HG03175 (cell line): ENCODE results near the gene LRRC55.

ENCODE experiments used
- ATAC-seq: cut with Tn5 transposase; IDR thresholded peaks from one replicate; pipeline ENCODE4 v1.9.1; 2021; ENCODE audit warnings: mild to moderate bottlenecking, moderate library complexity; ENCODE audit not compliant: unreplicated experiment

The LRRC55 gene, protein sequence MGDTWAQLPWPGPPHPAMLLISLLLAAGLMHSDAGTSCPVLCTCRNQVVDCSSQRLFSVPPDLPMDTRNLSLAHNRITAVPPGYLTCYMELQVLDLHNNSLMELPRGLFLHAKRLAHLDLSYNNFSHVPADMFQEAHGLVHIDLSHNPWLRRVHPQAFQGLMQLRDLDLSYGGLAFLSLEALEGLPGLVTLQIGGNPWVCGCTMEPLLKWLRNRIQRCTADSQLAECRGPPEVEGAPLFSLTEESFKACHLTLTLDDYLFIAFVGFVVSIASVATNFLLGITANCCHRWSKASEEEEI

DNA sequence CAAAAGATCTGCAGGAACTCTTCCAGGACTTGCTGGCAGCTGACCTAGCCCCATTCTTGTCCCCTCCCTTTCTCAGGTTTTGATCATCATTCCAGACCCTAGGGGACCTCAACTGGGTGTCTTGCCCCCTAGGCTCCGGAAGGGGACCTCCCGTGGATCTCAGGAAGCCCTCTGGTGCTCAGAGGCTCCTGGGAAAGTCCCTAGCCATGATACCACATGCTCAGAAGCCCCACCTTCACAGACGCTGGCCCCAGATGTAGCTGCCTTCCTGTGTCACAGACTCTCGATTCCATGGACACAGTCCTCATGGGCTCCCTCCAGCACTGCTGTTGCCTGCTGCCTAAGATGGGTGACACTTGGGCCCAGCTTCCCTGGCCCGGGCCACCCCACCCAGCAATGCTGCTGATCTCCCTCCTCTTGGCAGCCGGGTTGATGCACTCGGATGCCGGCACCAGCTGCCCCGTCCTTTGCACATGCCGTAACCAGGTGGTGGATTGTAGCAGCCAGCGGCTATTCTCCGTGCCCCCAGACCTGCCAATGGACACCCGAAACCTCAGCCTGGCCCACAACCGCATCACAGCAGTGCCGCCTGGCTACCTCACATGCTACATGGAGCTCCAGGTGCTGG lies at the start of gene LRRC55:
TSS of gene LRRC55 (plus strand) at position 276 of the 628 bp plus-strand sequence. CDS start at position 346, 70 bp downstream.
- ATAC-seq: no peak

DNA sequence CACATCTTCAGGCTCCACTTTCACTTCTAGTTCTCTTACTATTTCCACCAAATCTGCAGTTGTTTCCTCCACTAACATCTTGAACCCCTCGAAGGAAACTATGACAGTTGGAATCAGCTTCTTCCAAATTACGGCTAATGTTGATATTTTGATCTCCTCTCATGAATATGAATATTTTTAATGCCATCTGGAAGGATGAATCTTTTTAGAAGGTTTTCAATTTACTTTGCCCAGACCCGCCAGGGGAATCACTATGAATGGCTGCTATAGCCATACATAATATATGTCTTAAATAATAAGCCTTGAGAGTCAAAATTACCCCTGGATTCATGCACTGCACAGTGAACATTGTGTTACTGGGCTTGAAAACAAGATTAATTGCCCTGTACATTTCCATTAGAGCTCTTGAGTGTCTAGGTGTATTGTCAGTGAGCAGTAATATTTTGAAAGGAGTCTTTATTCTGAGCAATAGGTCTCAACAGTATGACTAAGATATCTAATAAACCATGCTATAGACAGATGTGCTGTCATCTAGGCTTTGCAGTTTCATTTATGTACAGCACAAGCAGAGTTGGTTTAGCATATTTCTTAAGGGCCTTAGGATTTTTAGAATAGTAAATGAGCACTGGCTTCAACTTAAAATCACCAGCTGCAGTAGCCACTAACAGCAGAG lies 48.3 kb upstream of the LRRC55 start:
- ATAC-seq: no peak

DNA sequence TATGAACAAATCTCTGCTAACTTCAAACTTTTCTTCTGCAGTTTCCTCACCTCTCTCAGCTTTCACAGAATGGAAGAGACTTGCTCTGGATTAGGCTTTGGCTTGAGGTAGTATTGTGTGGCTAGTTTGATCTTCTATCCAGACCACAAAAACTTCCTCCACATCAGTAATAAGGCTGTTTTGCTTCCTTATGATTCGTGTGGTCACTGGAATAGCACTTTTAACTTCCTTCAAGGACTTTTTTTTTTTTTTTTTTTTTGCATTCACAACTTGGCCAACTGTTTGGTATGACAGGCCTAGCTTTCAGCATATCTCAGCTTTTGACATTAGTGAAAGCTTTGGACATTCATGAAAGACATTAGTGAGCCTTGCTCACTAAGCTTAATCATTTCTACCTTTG lies 47.5 kb upstream of the LRRC55 start:
- no peak for ATAC-seq

DNA sequence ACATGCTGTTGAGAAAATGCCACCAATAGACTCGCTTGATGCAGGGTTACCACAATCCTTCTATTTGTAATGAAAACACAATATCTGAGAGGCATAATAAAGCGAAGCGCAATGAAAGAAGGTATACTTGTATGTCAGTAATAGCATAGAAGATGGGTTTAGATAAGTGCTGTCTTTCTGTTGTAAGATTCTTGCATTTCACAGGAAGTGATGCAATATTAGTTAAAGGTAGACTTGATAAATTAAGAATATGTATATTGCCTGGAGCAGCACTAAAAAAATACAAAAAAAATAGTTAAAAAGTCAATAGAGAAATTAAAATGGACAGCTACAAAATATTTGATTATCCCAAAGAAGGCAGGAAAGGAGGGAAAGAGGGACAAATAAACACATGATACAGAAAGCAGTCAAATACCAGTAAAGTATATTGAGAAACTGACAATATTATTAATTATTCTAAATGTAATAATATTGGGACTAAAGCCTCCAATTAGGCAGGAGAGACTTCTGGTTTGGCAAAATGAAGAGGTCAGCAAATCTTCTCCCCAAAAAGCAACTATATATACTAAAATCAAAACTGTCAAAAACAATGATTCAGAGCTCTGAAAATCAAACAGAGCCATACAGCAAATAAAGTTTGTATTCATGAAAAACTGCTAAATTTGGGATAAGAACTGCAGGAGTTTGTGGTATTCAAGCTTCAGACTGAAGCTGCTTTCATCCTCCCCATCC lies 46.6 kb upstream of the LRRC55 start:
- ATAC-seq: no peak

DNA sequence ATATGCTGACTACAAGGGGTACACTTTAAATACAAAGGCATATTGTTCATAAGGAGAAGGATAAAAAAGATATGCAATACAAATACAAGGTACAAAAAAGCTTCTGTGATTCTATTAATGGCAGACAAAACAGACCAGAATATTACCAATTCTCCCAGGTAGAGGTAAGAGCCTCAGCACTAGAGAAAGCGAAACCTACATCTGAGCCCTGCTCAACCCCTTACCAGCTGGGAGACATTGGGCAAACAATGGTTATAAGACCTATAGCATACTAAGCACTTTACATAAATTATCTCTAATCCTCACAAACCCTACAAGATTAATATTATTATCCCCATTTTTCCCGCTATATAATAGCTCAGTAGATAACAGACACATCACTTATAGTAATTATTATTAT lies 41.2 kb upstream of the LRRC55 start:
- ATAC-seq: no peak

DNA sequence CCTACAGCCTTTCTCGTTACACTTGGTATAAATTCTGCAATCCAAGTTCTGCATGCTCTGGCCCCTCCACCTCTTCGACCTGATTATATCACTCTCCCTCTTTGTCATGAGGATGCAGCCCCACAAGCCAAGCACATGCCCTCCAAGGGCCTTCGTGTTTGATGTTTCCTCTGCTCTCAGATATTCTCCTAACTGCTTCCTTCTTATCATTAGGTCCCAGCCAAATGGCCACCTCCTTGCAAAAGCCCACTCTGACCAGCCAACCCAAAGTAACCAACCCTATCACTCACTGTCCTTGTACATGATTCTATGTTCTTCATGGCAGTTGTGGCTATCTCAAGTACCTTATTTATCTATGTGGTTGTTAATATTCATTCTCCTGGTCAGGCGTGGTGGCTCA lies 38.3 kb upstream of the LRRC55 start:
- ATAC-seq: no peak

DNA sequence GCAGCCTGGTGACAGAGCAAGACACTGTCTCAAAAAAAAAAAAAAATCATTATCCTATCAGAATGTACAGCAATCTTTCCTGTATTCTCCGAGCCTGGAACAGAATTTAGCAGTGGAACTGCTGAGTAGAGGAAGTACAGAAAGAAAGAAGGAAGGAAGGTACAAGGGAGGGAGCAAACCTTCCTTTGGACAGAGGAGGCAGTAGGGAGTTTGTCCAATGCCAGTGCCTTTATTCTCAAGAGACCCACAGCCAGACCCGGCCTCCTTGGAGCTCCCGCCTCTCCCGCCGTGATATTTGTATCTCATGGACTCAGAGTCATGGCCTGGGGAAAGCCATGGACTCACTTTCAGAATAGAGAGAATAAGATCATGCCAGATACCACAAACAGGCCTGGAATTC lies 37.7 kb upstream of the LRRC55 start:
- no peak for ATAC-seq

DNA sequence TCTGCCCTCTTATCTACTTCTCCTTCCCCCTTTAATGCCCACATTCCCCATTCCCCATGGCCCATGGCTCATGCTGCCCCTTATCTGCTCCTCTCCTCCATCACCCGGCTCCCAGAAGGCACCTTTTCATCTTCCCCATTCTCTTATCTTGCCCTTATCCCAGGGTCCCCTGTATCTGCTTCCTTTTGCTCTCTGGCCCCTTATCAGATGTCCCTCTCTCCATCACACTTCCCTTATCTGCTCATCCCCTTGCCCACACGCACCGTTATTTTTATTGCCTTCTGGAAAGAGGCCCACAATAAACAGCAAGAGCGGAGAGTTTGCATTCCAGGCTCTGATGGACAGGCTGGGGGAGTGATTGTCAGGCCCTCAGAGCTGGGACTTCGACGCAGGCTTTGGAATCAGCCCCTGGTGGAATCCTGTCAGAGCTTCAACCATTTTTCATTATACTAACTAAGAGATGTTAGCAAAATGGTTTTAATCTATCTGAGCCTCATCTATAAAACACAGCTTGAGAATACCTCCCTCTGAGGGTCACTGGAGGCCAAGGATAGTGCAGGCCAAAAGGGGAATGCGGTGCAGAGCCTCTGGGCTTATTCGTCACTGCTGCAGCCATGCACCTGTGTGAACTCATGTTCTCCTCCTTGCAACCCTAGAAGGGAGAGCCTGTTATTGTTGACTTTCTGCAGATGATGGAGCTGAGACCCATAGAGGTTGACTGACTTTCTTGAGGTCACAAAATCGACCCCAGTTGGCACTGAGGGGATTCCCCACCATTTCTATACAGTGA lies 37.0 kb upstream of the LRRC55 start:
- ATAC-seq: no peak

DNA sequence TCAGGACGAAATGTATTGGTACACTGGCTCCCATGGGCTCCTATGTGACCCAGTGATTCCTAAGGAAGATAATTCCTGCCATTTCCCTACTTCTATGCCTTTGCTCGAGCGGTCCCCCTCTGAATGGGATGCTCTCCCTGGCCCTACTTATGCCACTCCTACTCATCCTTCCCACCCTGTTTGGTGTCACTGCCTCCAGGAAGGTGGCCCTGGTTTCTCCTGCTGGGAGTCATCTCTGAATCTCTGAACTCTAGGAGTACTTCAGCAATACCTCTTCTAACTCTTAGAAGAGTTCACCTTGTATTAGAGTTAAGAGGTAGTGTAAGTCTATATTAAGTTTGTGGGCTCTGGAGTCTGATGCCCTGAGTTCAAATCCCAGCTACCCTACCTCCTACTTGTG lies 35.5 kb upstream of the LRRC55 start:
- ATAC-seq: no peak

DNA sequence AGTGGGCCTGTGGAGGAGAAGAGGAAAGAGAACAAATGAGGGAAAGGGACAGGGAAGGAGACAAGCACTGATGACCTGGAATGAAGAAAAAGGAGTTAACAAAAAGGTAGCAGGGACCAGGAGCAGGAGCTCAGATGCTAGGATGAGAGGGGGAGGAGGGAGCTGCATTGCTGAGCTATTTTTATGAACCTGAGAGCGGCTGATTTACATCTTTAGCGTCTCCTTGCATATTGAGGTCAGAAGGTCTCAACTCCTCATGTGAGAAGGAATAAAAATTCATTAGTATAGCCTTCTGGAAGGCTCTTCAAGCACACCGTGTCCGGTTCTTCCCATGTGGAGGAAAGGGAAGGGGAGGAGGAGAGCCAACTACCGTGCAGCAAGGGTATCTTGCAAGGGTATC lies 33.1 kb upstream of the LRRC55 start:
- no peak for ATAC-seq

DNA sequence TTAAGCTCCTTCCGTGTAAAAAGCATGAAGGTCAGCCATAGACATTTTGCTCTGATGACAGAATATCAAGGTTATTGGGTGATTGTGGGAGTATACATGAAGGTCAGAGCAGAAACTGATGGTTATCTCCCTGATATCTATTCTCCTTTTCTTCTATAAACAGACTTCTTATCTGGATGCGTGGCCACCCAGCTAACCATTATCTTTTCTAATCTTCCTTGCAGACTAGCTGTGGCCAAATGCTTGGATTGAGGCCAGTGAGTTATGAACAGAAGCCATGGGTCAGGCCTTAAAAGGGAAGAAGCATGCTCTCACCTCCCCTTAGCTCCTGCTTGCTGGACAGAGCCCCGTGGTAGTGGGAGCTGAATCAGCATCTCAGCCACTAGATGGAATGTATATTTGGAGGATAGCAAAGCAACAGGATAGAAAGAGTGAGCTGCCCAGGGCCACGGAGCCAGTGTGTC lies 31.3 kb upstream of the LRRC55 start:
- ATAC-seq: no peak

DNA sequence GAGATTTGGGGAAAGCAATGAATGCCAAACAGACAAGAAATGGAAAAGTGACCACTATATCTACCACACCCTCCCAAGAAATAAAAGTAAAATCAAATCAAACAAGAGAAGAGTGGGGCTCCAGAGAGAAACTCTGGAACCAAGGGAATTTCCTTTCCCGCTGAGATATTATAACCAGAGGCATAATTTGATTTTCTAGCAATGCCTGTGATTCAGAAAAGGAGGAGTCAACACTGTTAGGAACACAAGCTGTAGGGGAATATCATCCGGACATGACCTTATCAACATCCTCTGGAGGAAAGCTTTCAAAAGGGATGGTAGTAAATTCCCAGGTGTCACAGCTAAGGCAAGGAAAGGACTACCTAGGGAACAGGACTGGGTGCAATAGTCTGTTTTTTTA lies 29.6 kb upstream of the LRRC55 start:
- no peak for ATAC-seq

DNA sequence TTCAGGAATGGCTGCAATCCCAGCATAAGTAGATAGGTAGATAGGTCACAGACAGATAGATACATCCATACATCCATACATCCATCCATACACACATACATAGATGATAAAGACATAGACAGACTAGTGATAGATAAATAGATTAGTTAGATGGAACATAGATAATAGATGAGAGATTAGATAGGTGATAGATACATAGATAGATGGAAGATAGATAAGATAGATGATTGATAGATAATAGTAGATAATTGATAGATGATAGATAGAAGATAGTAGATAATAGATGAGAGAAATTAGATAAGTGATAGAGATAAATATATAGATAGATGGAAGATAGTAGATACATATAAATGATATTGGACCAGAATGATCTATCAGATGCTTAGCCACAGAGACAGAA lies 28.3 kb upstream of the LRRC55 start:
- no peak for ATAC-seq

DNA sequence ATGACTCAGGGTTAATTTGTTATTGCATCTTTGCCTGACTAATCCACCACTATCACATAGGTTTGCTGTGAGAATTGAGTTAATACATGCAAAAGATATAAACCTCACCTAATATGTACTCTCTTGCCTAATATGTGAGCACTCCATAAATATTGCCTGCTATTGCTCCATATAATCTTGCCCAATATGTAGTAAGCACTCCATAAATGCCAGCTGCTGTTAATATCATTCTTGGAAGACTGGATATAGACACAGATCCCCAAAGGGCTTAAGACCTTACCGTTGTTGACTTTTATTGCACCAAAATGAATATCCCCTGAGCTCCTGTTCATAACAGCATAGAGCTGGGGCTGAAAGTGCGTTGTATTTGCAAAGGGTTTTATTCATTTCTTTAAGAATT lies 27.0 kb upstream of the LRRC55 start:
- no peak for ATAC-seq

DNA sequence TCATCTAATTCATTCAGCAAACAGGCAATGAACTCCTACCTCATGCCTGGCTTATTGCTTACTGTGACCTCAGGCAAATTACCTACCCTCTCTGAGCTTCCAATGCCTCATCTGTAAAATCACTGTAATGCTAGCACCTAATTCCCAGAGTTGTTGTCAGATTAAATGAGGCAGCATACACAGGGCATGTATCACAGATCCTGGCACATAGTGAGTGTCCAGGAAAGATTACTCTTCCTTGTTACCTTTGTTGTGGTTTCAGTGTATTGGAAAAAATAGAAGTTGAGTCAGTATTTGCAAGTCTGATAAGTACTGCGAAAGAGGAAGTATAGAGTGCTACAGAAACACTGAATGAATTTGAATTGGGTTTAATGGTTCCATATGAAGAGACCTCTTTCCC lies 26.4 kb upstream of the LRRC55 start:
- ATAC-seq: no peak

DNA sequence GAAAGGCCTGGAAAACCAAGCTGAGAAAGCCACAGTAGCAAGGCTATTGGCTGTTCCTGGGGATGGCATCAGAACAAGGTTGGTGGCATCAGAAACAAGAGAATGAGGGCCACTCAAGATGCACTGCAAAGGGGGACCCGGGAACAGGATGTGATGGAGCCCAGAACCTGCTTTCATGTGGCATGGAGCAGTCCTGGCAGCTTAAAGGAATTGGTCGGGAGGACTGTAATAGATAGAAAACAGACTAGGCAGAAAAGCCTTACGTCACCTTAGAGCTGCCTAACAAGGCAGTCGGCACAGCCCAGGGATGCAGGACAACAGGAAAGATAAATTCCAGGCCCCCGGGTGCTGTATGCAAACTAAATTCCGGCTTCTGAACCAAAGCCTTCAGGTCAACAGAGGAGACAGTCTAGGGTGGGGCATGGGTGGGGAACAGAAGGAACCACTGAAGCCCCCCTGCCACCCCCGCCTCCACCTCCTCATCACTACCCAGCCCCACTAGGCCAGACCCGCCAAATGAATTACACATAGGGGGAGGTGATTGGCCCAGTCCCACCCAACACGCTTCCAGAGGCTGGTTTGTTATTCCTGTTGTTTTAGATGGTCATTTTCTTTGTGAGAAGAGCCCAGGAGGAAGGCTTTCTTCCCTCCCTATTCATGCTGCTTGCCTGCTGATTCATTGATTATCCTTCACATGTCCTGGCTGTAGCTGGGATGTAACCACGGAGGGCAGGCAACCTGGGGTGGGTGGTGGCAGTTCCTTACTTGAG lies 25.7 kb upstream of the LRRC55 start:
- ATAC-seq: no peak

DNA sequence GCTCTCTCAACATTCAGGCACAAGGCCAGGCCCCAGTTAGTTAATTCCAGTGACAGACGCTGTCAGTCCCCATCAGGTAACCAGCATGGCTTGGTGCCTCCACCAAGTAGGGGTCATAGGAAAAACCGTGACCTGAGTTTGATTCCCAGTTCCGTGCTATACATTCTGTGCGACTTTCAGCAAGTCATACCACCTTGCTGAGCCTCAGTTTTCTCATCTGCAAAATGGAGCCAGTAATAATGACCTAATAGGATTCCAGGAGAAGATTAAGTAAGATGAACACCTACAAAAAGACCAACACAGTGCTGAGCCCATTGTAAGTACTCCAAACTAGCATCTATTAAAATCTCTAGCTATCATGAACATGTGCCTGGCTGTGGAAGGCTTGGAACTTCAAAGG lies 24.8 kb upstream of the LRRC55 start:
- ATAC-seq: no peak

DNA sequence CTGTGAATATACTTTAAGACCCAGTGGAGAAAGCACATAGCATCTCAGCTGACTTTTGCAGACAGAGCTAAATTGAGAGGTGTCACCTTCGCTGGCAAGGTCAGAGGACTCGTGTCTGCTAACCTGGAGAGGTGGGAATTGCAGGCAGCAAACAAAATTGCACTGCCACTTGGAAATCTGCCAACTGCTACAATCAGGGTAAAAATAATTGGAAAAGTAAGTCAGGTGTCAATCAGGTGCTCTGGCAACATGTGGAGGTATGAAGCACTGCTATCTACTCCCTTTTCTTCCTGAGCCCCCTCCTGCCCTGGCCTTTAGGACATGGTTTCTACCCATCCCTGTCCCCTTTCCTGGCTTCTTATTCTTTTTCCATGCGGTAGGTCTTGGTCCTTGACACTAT lies 24.1 kb upstream of the LRRC55 start:
- ATAC-seq: no peak

DNA sequence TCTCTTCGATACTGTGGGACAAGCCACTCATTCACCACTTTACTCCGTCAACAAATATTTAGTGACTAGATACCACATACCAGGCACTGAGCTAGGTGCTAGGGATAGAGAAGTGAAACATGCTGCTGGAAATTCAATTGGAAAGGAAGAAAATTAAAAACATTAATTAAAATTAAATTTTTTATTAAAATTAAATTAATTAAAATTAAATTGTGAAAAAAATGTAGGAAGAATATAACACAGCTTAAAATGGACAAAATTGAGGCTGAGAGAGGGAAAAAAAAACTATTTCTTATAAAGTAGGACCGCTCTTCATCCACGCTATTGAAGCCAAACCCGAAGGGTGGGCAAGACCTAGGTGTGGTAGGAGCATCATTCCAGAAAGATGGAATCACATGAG lies 23.6 kb upstream of the LRRC55 start:
- no peak for ATAC-seq

DNA sequence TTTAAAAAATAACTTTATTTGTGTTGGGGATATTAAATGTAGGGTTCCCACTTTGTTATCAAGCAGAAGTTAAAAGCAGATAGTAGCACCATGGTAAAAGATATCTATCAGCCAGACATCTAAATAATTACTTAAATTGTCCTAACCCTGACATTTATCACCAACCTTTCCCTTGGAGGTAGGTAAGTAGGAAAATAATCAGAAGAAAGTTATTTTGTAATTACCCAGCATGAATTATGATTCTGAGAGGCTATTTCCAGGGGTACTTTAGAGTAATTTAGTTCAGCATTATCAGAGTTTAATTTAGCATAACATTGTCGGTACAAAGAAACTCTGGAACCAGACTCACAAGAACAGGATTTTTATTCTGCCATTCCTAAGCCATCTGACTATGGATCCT lies 23.2 kb upstream of the LRRC55 start:
- no peak for ATAC-seq
